ENCODE results near the gene TMEM108.

- TF ChIP-seq CTCF (IDR thresholded peaks at IDR 0.05) (no peak), ZFX (IDR thresholded peaks at IDR 0.05; ENCODE audit: borderline replicate concordance) (no peak)
Observed at GRCh38 chr3:133161656-133162055, 123.5 kb downstream of the TMEM108 start.

All from 22Rv1 (cell line).